ENCODE data around the gene OR4K17. TPM values are rescaled to one million over a fixed set of nuclear protein-coding genes. Genes with fewer than 3 reads are reported as not detected.
"Not testable (repeated sequence)": the region's sequence is repeated elsewhere in the genome, so short reads cannot be mapped to it uniquely, and the experiment has no call there.

The OR4K17 gene
- total RNA-seq (not detected), polyA plus RNA-seq (under 0.01 TPM)
- long read RNA-seq, donor 1, result 0 reads
- long read RNA-seq, donor 2, result 0 reads
- long read RNA-seq, donor 3, result 0 reads
- long read RNA-seq, donor 4, result 0 reads
- long read RNA-seq, donor 5, result 0 reads
- long read RNA-seq, donor 6, result 0 reads
- long read RNA-seq, donor 7, result 0 reads
- long read RNA-seq, donor 8, partial matches to known transcripts, result 0 of 1 reads
- long read RNA-seq, donor 8, other reads (novel, unspliced or antisense), result 0 of 1 reads
- long read RNA-seq, donor 9, result 0 reads
- long read RNA-seq, donor 10, result 0 reads

GRCh38 chr14:20110438-20110837, at the start of gene OR4K17:
Gene OR4K17 (plus strand): TSS chr14:20110739. CDS start chr14:20117500, 6,761 bp downstream.
- 73% methylated on average over 3 of the region's 3 CpGs for WGBS
- no peaks in the 10 kb centered on the region for H3K36me3 ChIP-seq (ENCODE audit: control insufficient read depth in 2 of 2, insufficient read depth in 2 of 2, low read length in 1 of 2)
- no peak within 1 kb of the TSS for H3K27ac ChIP-seq (ENCODE audit: low read depth in 1 of 2, low read length in 1 of 2)
- H3K4me3 ChIP-seq (ENCODE audit: low read length in 2 of 2), result no peak within 1 kb of the TSS
- H3K4me1 ChIP-seq (ENCODE audit: control insufficient read depth in 2 of 2, insufficient read depth in 2 of 2, low read length in 2 of 2), result no peaks in the 10 kb centered on the region
- no peaks in the 10 kb centered on the region for H3K27me3 ChIP-seq (ENCODE audit: control insufficient read depth in 2 of 2, insufficient read depth in 1 of 2, low read length in 1 of 2)
- no peak for DNase-seq (ENCODE audit: low read depth in 6 of 9, low spot score in 9 of 9)
- H3K9me3 ChIP-seq (ENCODE audit: control insufficient read depth in 2 of 2, insufficient read depth in 1 of 2, low read length in 1 of 2), result no peaks in the 10 kb centered on the region

- H3K27me3 ChIP-seq (ENCODE audit: control insufficient read depth in 2 of 2, insufficient read depth in 1 of 2, low read length in 1 of 2), result no peaks in the 10 kb centered on the region
- DNase-seq (ENCODE audit: low read depth in 6 of 9, low spot score in 9 of 9), result no peak
- H3K4me3 ChIP-seq (ENCODE audit: low read length in 2 of 2), result no peak overlapping the region
- 43% methylated on average over 4 of the region's 4 CpGs for WGBS
- H3K27ac ChIP-seq (ENCODE audit: low read depth in 1 of 2, low read length in 1 of 2), result no peak overlapping the region
- no peaks in the 10 kb centered on the region for H3K4me1 ChIP-seq (ENCODE audit: control insufficient read depth in 2 of 2, insufficient read depth in 2 of 2, low read length in 2 of 2)
- H3K36me3 ChIP-seq (ENCODE audit: control insufficient read depth in 2 of 2, insufficient read depth in 2 of 2, low read length in 1 of 2), result no peaks in the 10 kb centered on the region
- no peaks in the 10 kb centered on the region for H3K9me3 ChIP-seq (ENCODE audit: control insufficient read depth in 2 of 2, insufficient read depth in 1 of 2, low read length in 1 of 2)
These were observed 18.5 kb upstream of the OR4K17 start for GRCh38 chr14:20092050-20092449.

GRCh38 chr14:20093442-20093841, 17.1 kb upstream of the OR4K17 start:
- 37% methylated on average over 4 of the region's 4 CpGs for WGBS
- Histone ChIP-seq H3K27ac (ENCODE audit: low read depth in 1 of 2, low read length in 1 of 2) (no peak overlapping the region), H3K27me3 (ENCODE audit: control insufficient read depth in 2 of 2, insufficient read depth in 1 of 2, low read length in 1 of 2) (no peaks in the 10 kb centered on the region), H3K4me3 (ENCODE audit: low read length in 2 of 2) (no peak overlapping the region), H3K9me3 (ENCODE audit: control insufficient read depth in 2 of 2, insufficient read depth in 1 of 2, low read length in 1 of 2) (no peaks in the 10 kb centered on the region), H3K4me1 (ENCODE audit: control insufficient read depth in 2 of 2, insufficient read depth in 2 of 2, low read length in 2 of 2) (no peaks in the 10 kb centered on the region), H3K36me3 (ENCODE audit: control insufficient read depth in 2 of 2, insufficient read depth in 2 of 2, low read length in 1 of 2) (no peaks in the 10 kb centered on the region)
- DNase-seq (ENCODE audit: low read depth in 6 of 9, low spot score in 9 of 9), result no peak

GRCh38 chr14:20098926-20099770, 11.4 kb upstream of the OR4K17 start:
- not testable (repeated sequence) for DNase-seq (ENCODE audit: low read depth in 6 of 9, low spot score in 9 of 9); H3K27ac ChIP-seq (ENCODE audit: low read depth in 1 of 2, low read length in 1 of 2); H3K27me3 ChIP-seq (ENCODE audit: control insufficient read depth in 2 of 2, insufficient read depth in 1 of 2, low read length in 1 of 2); H3K9me3 ChIP-seq (ENCODE audit: control insufficient read depth in 2 of 2, insufficient read depth in 1 of 2, low read length in 1 of 2); H3K4me1 ChIP-seq (ENCODE audit: control insufficient read depth in 2 of 2, insufficient read depth in 2 of 2, low read length in 2 of 2); H3K4me3 ChIP-seq (ENCODE audit: low read length in 2 of 2); H3K36me3 ChIP-seq (ENCODE audit: control insufficient read depth in 2 of 2, insufficient read depth in 2 of 2, low read length in 1 of 2)
- 95% methylated on average over 32 of the region's 32 CpGs for WGBS

- Histone ChIP-seq H3K9me3 (ENCODE audit: control insufficient read depth in 2 of 2, insufficient read depth in 1 of 2, low read length in 1 of 2) (no peaks in the 10 kb centered on the region), H3K27me3 (ENCODE audit: control insufficient read depth in 2 of 2, insufficient read depth in 1 of 2, low read length in 1 of 2) (no peaks in the 10 kb centered on the region), H3K36me3 (ENCODE audit: control insufficient read depth in 2 of 2, insufficient read depth in 2 of 2, low read length in 1 of 2) (no peaks in the 10 kb centered on the region), H3K4me3 (ENCODE audit: low read length in 2 of 2) (no peak overlapping the region), H3K27ac (ENCODE audit: low read depth in 1 of 2, low read length in 1 of 2) (no peak overlapping the region), H3K4me1 (ENCODE audit: control insufficient read depth in 2 of 2, insufficient read depth in 2 of 2, low read length in 2 of 2) (no peaks in the 10 kb centered on the region)
- no peak for DNase-seq (ENCODE audit: low read depth in 6 of 9, low spot score in 9 of 9)
- 82% methylated on average over 3 of the region's 3 CpGs for WGBS
These were observed 1.8 kb downstream of the OR4K17 start for GRCh38 chr14:20112321-20112720.

- H3K4me3 ChIP-seq (ENCODE audit: low read length in 2 of 2), result no peak overlapping the region
- no peak for DNase-seq (ENCODE audit: low read depth in 6 of 9, low spot score in 9 of 9)
- no peaks in the 10 kb centered on the region for H3K4me1 ChIP-seq (ENCODE audit: control insufficient read depth in 2 of 2, insufficient read depth in 2 of 2, low read length in 2 of 2)
- no peaks in the 10 kb centered on the region for H3K9me3 ChIP-seq (ENCODE audit: control insufficient read depth in 2 of 2, insufficient read depth in 1 of 2, low read length in 1 of 2)
- no peaks in the 10 kb centered on the region for H3K27me3 ChIP-seq (ENCODE audit: control insufficient read depth in 2 of 2, insufficient read depth in 1 of 2, low read length in 1 of 2)
- H3K36me3 ChIP-seq (ENCODE audit: control insufficient read depth in 2 of 2, insufficient read depth in 2 of 2, low read length in 1 of 2), result no peaks in the 10 kb centered on the region
- WGBS, result 73% methylated on average over 1 of the region's 1 CpG
- no peak overlapping the region for H3K27ac ChIP-seq (ENCODE audit: low read depth in 1 of 2, low read length in 1 of 2)
These were observed 6.2 kb downstream of the OR4K17 start for GRCh38 chr14:20116748-20117147.

GRCh38 chr14:20118795-20119194, 8.3 kb downstream of the OR4K17 start:
- Histone ChIP-seq H3K27ac (ENCODE audit: low read depth in 1 of 2, low read length in 1 of 2) (no peak overlapping the region), H3K27me3 (ENCODE audit: control insufficient read depth in 2 of 2, insufficient read depth in 1 of 2, low read length in 1 of 2) (no peaks in the 10 kb centered on the region), H3K9me3 (ENCODE audit: control insufficient read depth in 2 of 2, insufficient read depth in 1 of 2, low read length in 1 of 2) (no peaks in the 10 kb centered on the region), H3K4me1 (ENCODE audit: control insufficient read depth in 2 of 2, insufficient read depth in 2 of 2, low read length in 2 of 2) (no peaks in the 10 kb centered on the region), H3K4me3 (ENCODE audit: low read length in 2 of 2) (no peak overlapping the region), H3K36me3 (ENCODE audit: control insufficient read depth in 2 of 2, insufficient read depth in 2 of 2, low read length in 1 of 2) (no peaks in the 10 kb centered on the region)
- WGBS, result 86% methylated on average over 5 of the region's 5 CpGs
- no peak for DNase-seq (ENCODE audit: low read depth in 6 of 9, low spot score in 9 of 9)

- Histone ChIP-seq H3K27me3 (ENCODE audit: control insufficient read depth in 2 of 2, insufficient read depth in 1 of 2, low read length in 1 of 2) (no peaks in the 10 kb centered on the region), H3K9me3 (ENCODE audit: control insufficient read depth in 2 of 2, insufficient read depth in 1 of 2, low read length in 1 of 2) (peaks cover 0 to under 1% of the 10 kb centered on the region in 2 donors), H3K4me1 (ENCODE audit: control insufficient read depth in 2 of 2, insufficient read depth in 2 of 2, low read length in 2 of 2) (no peaks in the 10 kb centered on the region), H3K36me3 (ENCODE audit: control insufficient read depth in 2 of 2, insufficient read depth in 2 of 2, low read length in 1 of 2) (no peaks in the 10 kb centered on the region), H3K27ac (ENCODE audit: low read depth in 1 of 2, low read length in 1 of 2) (no peak within 1 kb of the TSS), H3K4me3 (ENCODE audit: low read length in 2 of 2) (no peak within 1 kb of the TSS)
- DNase-seq (ENCODE audit: low read depth in 6 of 9, low spot score in 9 of 9), result no peak
- 89% methylated on average over 2 of the region's 2 CpGs for WGBS
These were observed 28.0 kb downstream of the OR4K17 start, which contains the start of gene OR4N5 for GRCh38 chr14:20138520-20138919. Gene OR4N5 (plus strand): TSS chr14:20138820. CDS start chr14:20143736, 4,916 bp downstream.

GRCh38 chr14:20143911-20144310, 33.4 kb downstream of the OR4K17 start:
- no peaks in the 10 kb centered on the region for H3K27me3 ChIP-seq (ENCODE audit: control insufficient read depth in 2 of 2, insufficient read depth in 1 of 2, low read length in 1 of 2)
- H3K9me3 ChIP-seq (ENCODE audit: control insufficient read depth in 2 of 2, insufficient read depth in 1 of 2, low read length in 1 of 2), result no peaks in the 10 kb centered on the region
- no peaks in the 10 kb centered on the region for H3K4me1 ChIP-seq (ENCODE audit: control insufficient read depth in 2 of 2, insufficient read depth in 2 of 2, low read length in 2 of 2)
- no peak overlapping the region for H3K27ac ChIP-seq (ENCODE audit: low read depth in 1 of 2, low read length in 1 of 2)
- WGBS, result 36% methylated on average over 7 of the region's 7 CpGs
- no peak overlapping the region for H3K4me3 ChIP-seq (ENCODE audit: low read length in 2 of 2)
- no peaks in the 10 kb centered on the region for H3K36me3 ChIP-seq (ENCODE audit: control insufficient read depth in 2 of 2, insufficient read depth in 2 of 2, low read length in 1 of 2)
- DNase-seq (ENCODE audit: low read depth in 6 of 9, low spot score in 9 of 9), result no peak

All from thymus (tissue), 14 donors.